Activated naive CD4-positive, alpha-beta T cell treated with anti-CD3 and anti-CD28 coated beads, Interleukin-2, amount 10 ng/mL, durations not matched to agents 7 days and 5 days (primary cell): ENCODE results near the gene SFXN3.
A peak's percentile ranks its signal among the peaks of the same experiment; 100 is the strongest.

Source experiments
- CTCF ChIA-PET: fragments of 350-600 bp; sonication (Branson Sonifier 250); formaldehyde crosslinking; loops from one replicate; lab custom pipeline; 2021; ENCODE audit warnings: antibody characterized with exemption; lab: Charles Lee
- DNase-seq: peaks from one replicate; pipeline ENCODE4 v3.0.0-alpha.2; 2020
- H3K27ac Mint-ChIP-seq: one replicate; pipeline ENCODE4 v1.8.0; 2021; ENCODE audit warnings: mild to moderate bottlenecking, moderate library complexity, mixed read lengths
- H3K27me3 Mint-ChIP-seq: one replicate; pipeline ENCODE4 v1.8.0; 2021; ENCODE audit warnings: mild to moderate bottlenecking, mixed read lengths
- H3K36me3 Mint-ChIP-seq: one replicate; pipeline ENCODE4 v1.8.0; 2021; ENCODE audit warnings: mixed read lengths
- H3K4me1 Mint-ChIP-seq: one replicate; pipeline ENCODE4 v1.8.0; 2021; ENCODE audit warnings: mixed read lengths
- H3K4me3 Mint-ChIP-seq: one replicate; pipeline ENCODE4 v1.8.0; 2021; ENCODE audit warnings: mild to moderate bottlenecking, moderate library complexity, mixed read lengths
- H3K9me3 Mint-ChIP-seq: one replicate; pipeline ENCODE4 v1.8.0; 2021; ENCODE audit warnings: mixed read lengths

The SFXN3 gene

DNA sequence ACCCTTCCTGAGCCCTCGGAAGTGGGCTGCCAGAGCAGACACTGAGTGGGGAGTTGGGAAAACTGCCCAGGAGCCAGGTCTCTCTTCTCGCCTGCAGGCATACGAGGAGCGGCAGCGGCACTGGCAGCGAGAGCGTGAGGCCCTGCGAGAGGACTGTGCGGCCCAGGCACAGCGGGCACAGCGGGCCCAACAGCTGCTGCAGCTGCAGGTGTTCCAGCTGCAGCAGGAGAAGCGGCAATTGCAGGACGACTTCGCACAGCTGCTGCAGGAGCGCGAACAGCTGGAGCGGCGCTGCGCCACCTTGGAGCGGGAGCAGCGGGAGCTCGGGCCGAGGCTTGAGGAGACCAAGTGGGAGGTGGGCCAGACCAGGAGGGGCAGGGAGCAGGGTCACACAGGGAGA, 25.7 kb upstream of the SFXN3 start:
- Mint-ChIP-seq H3K27me3 (peaks cover 8% of the 10 kb centered on the region), H3K4me1 (peaks cover 6% of the 10 kb centered on the region), H3K36me3 (peaks cover 5% of the 10 kb centered on the region), H3K27ac (no peak overlapping the region), H3K4me3 (no peak overlapping the region), H3K9me3 (no peaks in the 10 kb centered on the region)
- CTCF ChIA-PET = interaction anchor here (12.0 kb wide), 1 partner anchor 12 kb away, joined by 169 read pairs; no protein-coding TSS in a partner anchor
- no peak for DNase-seq

DNA sequence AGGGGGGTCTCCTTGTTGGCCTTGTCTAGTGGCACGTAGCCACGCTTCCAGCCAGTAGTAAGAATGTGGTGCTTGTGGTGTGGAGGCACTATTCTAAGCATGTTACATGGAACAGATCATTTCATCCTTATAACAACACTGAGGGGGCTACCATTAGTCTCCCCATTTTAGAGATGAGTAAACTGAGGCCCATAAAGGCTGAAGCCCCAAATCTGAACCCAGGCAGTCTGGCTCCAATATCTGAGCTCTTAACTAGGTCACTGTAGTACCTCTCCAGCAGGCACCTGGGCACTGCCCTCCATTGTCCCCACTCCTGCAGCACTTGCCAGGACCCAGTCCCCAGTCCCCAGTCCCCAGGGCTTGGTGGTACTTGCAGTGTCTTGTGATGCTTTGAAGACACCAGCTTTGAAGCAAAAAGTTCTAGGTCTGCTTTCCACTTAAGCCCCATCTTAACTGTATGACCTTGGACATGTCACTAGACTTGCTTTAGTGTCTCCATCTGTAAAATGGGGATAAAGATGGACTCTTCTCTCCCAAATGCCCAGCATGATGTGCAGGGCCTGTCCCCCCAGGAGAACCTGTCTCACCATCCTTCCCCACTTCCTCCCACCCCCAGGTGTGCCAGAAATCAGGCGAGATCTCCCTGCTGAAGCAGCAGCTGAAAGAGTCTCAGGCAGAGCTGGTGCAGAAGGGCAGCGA, 25.0 kb upstream of the SFXN3 start:
- no peak for DNase-seq
- peaks cover 1% of the 10 kb centered on the region for H3K27me3 Mint-ChIP-seq
- peaks cover 2% of the 10 kb centered on the region for H3K4me1 Mint-ChIP-seq
- H3K36me3 Mint-ChIP-seq = peaks cover 3% of the 10 kb centered on the region
- no peak overlapping the region for H3K27ac Mint-ChIP-seq
- CTCF ChIA-PET = interaction anchor here (0.7 to 12.0 kb wide), 2 partner anchors 9 to 11 kb away, joined by 5 to 169 read pairs; no protein-coding TSS in a partner anchor
- H3K4me3 Mint-ChIP-seq = no peak overlapping the region
- H3K9me3 Mint-ChIP-seq = no peaks in the 10 kb centered on the region

DNA sequence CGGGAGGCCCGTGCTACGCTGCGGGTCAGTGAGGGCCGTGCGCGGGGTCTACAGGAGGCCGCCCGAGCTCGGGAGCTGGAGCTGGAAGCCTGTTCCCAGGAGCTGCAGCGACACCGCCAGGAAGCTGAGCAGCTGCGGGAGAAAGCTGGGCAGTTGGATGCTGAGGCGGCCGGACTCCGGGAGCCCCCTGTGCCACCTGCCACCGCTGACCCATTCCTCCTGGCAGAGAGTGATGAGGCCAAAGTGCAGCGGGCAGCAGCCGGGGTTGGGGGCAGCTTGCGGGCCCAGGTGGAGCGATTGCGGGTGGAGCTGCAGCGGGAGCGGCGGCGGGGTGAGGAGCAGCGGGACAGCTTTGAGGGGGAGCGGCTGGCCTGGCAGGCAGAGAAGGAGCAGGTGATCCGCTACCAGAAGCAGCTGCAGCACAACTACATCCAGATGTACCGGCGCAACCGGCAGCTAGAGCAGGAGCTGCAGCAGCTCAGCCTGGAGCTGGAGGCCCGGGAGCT, 24.4 kb upstream of the SFXN3 start:
- DNase-seq = no peak
- Mint-ChIP-seq H3K27ac (no peak overlapping the region), H3K9me3 (no peaks in the 10 kb centered on the region), H3K36me3 (peaks cover 2% of the 10 kb centered on the region), H3K27me3 (no peaks in the 10 kb centered on the region), H3K4me1 (no peaks in the 10 kb centered on the region), H3K4me3 (no peak overlapping the region)
- CTCF ChIA-PET = interaction anchor here (0.7 to 12.0 kb wide), 2 partner anchors 10 kb away, joined by 5 to 169 read pairs; no protein-coding TSS in a partner anchor

DNA sequence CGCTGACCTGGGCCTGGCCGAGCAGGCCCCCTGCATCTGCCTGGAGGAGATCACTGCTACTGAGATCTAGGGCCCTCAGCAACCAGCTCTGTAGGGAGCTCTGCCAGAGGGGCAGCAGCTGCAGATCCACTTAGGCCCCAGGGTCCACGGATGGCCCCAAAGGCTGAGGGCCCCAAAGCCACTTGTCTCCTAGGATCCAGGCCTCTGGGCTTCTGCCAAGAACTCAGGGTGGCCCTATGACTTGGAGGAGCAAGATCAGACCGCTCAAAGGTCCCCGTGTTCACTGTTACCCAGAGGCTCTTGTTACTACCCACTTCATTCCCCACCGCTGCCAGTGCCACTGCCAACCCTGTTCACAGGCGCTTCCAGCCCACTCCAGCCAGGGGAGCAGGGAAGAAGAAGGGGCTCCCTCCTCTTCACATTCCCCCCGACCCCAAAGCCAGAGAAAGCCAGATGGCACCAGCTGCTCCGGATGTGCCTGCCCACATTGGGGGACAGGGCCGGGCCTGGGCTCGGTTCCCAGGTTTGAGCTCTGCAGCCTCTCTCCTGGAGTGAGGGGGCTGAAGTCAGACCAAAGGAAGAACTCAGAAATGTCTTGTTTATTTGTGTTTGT, 23.8 kb upstream of the SFXN3 start:
- no peak for DNase-seq
- Mint-ChIP-seq H3K4me1 (no peaks in the 10 kb centered on the region), H3K27me3 (no peaks in the 10 kb centered on the region), H3K27ac (no peak overlapping the region), H3K4me3 (no peak overlapping the region), H3K36me3 (peaks cover 2% of the 10 kb centered on the region), H3K9me3 (no peaks in the 10 kb centered on the region)
- CTCF ChIA-PET = interaction anchor here (1.5 to 12.0 kb wide), 2 partner anchors 10 kb away, joined by 3 to 169 read pairs; no protein-coding TSS in a partner anchor

DNA sequence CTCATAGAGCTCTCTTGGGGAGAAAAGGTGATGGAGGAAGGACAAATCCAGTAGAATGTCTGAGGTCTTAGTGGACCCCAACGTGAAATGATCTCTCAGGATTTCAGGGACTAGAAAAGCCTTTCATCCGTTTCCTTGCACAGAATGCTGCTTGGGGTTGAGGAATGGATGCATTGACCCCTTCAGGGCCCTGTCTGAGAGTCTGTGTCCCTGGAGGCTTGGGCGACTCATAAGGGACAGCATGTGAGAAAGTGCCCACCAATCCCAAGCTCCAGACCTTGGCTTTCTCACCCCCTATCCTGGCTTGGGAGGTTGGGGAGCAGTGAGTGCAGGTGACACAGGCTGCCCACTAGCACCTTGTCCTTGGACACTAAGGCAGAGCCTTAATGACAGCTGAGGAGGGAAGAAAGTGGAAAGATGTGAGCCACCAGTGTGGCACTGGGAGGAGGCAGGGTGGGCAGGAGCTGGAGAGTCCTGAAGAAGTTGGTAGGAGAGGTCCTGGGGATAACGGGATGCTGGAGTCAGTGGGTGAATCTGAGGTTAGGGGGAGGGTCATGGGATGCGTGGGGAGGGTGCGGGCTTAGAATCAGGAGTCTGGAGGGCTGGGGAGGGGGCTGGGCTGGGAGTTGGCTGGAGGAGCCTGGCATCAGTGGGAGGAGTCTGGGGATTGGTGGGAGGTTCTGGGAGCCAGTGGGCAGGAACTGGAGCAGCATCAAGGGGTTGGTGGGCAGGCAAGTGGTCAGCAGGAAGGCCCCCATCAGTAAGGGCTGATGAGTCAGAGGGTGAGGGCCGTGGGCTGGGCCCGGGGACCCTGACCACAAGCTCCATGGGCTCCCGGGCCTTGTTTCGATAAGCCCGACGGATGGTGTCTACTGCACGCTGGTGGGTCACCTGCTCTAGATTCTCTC, 22.9 kb upstream of the SFXN3 start:
- CTCF ChIA-PET = interaction anchor here (1.5 kb wide), 1 partner anchor 11 kb away, joined by 3 read pairs; no protein-coding TSS in a partner anchor
- no peak overlapping the region for H3K27ac Mint-ChIP-seq
- no peak for DNase-seq

DNA sequence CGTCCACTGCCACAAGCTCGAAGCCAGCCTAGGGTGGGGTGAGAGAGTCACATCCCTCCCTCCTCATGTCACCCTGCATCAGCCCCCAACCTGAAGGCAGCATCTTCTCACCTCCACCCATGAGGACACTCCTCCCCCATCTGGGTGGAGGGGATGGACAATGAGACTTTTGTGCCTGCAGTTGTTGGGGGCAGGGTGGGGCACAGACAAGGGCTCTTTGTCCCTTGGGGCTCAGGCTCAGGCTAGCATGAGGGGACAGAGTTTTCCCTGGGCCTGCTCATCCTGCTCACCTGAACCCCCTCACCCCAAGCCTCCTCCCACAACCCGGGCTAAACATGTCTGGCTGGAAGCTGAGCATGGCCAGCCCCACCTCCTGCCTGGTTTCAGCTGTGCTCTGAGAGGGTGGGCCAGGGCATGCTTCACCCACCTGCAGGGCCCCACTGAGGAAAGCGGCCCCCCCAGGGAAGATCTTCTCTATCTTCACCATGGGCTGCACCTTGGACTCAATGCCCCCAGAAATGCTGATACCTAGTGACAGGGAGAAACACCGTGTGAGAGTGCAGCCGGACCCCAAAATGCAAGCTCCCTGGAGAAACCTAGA, 22.1 kb upstream of the SFXN3 start:
- DNase-seq = no peak
- Mint-ChIP-seq H3K4me1 (peaks cover 9% of the 10 kb centered on the region), H3K27ac (no peak overlapping the region), H3K27me3 (peaks cover 12% of the 10 kb centered on the region), H3K4me3 (no peak overlapping the region), H3K36me3 (peaks cover 2% of the 10 kb centered on the region), H3K9me3 (no peaks in the 10 kb centered on the region)
- CTCF ChIA-PET = no interaction called here

More for the DNA sequence above, 22.9 kb upstream of the SFXN3 start:
- H3K27me3 Mint-ChIP-seq = peaks cover 7% of the 10 kb centered on the region
- peaks cover 7% of the 10 kb centered on the region for H3K4me1 Mint-ChIP-seq
- no peak overlapping the region for H3K4me3 Mint-ChIP-seq
- H3K9me3 Mint-ChIP-seq = no peaks in the 10 kb centered on the region
- H3K36me3 Mint-ChIP-seq = peaks cover 2% of the 10 kb centered on the region

DNA sequence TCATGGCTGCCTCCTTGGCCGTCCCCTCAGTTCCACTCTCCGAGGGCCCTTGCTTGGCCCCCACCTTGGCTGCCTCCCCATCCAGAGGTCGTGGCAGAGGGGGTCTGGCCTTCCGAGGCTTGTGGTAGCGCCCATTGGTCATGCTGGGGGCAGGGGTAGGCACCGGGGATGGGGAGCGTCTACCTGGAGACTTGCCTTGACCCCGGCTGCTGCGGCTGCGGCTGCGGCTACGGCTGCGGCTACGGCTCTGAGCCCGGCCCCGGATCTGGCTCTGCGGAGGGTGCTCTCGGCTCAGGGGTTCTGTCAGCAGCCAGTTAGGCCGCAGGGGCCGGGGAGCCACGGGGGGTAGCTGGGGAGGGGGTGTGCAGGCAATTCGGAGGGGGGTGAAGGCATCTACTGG, 20.7 kb upstream of the SFXN3 start:
- no peak for DNase-seq
- Mint-ChIP-seq H3K27ac (no peak overlapping the region), H3K4me3 (no peak overlapping the region), H3K27me3 (peaks cover 26% of the 10 kb centered on the region), H3K4me1 (peaks cover 12% of the 10 kb centered on the region), H3K36me3 (no peaks in the 10 kb centered on the region), H3K9me3 (no peaks in the 10 kb centered on the region)
- CTCF ChIA-PET = interaction anchor here (1.5 kb wide), 1 partner anchor 12 kb away, joined by 4 read pairs; no protein-coding TSS in a partner anchor

DNA sequence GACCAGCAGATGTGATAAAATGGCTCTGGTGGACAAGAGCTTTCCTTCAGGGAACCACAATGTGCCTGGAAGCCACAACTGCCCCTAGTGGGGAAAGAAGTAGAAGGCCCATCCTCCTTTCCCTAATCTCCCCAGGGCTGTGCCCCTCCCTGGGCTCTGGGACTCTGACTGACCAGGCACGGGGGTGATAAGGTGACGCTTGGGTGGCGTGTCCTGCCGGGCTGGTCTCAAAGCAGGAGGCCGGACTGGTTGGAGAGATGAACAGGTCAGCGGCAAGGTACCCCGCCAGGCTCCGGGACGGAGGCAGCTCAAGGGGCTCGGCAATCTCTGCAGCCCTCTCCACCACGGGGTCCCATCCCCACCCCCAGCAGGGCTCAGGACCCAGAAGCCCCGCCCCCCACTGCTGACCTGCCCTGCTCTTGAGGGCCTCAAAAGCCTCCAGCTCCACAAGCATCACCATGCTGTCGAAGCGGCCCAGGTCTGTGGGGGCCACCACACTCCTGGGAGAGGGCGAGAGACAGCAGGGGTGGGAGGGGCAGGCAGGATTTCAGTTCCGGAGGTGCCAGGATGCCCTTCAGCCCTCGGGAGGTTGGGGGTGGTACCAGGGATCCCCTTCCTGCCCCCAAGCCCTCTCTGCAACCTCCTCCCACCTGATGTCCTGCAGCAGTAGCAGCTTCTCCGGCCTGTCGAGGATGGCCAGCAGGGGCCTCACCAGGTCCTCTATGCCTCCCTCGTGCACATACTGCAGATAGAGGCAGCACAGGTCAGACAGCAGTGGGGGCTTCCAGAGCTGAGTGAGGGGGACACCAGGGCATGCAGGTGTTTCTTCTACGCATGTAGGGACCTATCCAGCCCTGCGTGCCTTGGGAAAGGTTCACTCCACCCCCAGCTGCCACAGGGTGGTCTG, 19.3 kb upstream of the SFXN3 start:
- no peak for DNase-seq
- CTCF ChIA-PET = interaction anchor here (0.6 to 1.5 kb wide), 6 partner anchors 9 to 37 kb away, joined by 3 to 7 read pairs (median 4); partner anchors contain the start of genes LZTS2, MRPL43 and TWNK
- Mint-ChIP-seq H3K36me3 (no peaks in the 10 kb centered on the region), H3K27ac (no peak overlapping the region), H3K4me1 (peaks cover 12% of the 10 kb centered on the region), H3K27me3 (peaks cover 40% of the 10 kb centered on the region), H3K4me3 (no peak overlapping the region), H3K9me3 (no peaks in the 10 kb centered on the region)

DNA sequence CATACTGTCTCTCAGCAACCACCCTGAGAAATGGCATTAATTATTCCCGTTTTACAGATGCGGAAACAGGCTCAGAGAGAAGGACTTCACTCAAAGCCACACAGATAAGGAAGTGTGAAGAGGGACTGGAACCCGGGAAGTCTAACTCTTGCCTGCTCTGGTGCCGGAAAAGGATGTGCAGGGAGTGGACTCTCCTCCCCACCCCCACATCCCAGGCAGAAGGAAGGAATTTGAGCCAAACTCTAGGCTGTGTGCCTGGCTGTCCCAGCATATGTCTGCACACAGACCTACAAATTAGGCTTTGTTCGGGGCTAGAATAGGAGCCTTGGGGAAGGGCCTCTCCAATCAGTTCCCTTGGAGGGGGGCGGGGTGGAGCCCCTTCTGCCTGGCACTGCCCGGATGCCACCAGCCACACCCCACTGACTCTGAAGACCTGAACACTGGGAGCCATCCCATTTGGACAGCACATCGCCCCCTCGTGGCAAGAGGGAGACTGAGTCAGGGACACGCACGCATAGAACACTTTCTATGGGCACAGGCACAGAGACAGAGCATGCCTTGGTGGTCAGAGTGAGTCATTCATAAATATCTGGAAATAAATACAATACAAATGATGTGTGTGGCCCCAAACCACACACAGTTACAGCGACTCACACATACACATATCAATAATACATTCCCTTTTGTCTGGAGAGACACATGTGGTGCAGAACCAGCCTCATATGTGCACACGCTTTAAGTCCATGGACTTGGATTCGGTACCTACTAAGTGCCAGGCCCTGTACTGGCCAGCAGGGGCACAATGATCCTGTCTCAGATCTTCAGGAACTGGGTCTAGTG, 18.3 kb upstream of the SFXN3 start:
- DNase-seq = peak; percentile 85

DNA sequence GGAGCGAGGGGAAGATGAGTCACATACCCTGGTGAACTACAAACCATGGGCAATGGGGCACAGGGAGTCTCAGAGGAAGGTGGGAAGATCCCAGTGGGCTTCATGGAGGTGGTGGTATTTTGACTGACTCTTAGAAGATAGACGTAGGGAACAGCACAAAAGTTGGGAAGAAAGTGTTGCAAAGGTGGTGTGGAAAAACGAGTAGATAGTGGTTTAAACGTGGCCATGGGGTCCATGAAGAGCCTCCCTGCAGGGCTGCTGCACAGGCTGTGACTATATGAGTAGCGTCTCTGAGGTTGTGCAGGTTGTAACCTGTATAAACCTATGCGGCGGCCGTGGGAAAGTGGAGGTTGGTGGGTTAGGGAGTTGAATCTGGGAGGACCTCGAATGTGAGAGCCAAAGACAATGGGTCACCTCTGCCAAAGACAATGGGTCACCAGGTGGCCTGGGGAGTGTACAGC, 17.6 kb upstream of the SFXN3 start:
- peaks cover 12% of the 10 kb centered on the region for H3K4me1 Mint-ChIP-seq
- CTCF ChIA-PET = interaction anchor here (0.6 to 7.2 kb wide), 8 partner anchors 9 to 98 kb away, joined by 3 to 169 read pairs (median 4); partner anchors contain the start of genes LZTS2, PDZD7 and SFXN3
- no peak overlapping the region for H3K4me3 Mint-ChIP-seq
- no peaks in the 10 kb centered on the region for H3K36me3 Mint-ChIP-seq
- no peak for DNase-seq
- no peak overlapping the region for H3K27ac Mint-ChIP-seq
- peaks cover 56% of the 10 kb centered on the region for H3K27me3 Mint-ChIP-seq
- H3K9me3 Mint-ChIP-seq = no peaks in the 10 kb centered on the region

More for the DNA sequence above, 18.3 kb upstream of the SFXN3 start:
- peaks cover 50% of the 10 kb centered on the region for H3K27me3 Mint-ChIP-seq
- H3K4me1 Mint-ChIP-seq = peaks cover 12% of the 10 kb centered on the region
- H3K9me3 Mint-ChIP-seq = no peaks in the 10 kb centered on the region
- CTCF ChIA-PET = interaction anchor here (0.8 to 1.5 kb wide), 5 partner anchors 10 to 38 kb away, joined by 3 to 7 read pairs (median 4); partner anchors contain the start of genes LZTS2, MRPL43 and TWNK
- H3K36me3 Mint-ChIP-seq = no peaks in the 10 kb centered on the region
- H3K27ac Mint-ChIP-seq = no peak overlapping the region
- H3K4me3 Mint-ChIP-seq = no peak overlapping the region

DNA sequence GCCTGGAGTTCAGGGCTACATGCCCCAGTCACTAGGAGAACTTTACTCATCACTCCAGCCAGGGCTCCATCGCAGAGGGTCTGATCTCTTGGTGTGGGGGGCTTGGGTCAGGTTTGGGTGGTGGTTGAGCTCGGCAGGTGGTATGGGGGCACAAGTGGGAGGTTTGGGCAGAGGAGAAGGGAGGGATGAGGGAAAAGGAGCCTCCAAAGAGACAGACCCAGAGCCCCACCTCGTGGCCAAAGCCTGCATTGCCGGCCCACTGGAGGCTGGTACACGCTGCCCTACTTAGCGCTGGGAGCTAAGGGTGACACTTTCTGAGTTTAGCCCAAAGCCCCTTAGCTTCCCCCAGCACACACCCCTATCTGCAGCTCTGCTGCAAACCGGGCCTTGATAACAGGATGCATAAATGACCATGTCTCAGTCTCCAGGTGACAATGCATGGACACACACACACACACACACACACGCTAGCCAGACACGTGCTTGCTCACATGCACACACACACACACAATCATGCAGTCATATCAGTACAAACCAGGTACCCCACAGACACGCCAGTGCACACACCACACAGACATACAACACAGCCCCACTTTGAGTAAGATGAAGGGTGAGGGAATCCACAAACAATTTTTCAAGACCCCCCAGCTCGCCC, 16.7 kb upstream of the SFXN3 start:
- CTCF ChIA-PET = interaction anchor here (0.7 to 7.2 kb wide), 18 partner anchors 8 to 454 kb away, joined by 3 to 169 read pairs (median 5); partner anchors contain the start of genes LZTS2, PDZD7 and SFXN3
- no peak overlapping the region for H3K27ac Mint-ChIP-seq

More for the DNA sequence above, 16.7 kb upstream of the SFXN3 start:
- Mint-ChIP-seq H3K36me3 (no peaks in the 10 kb centered on the region), H3K4me3 (no peak overlapping the region), H3K27me3 (peaks cover 66% of the 10 kb centered on the region), H3K4me1 (peaks cover 12% of the 10 kb centered on the region), H3K9me3 (no peaks in the 10 kb centered on the region)
- DNase-seq = peak; percentile 86
